OCI-LY1 (cell line): ENCODE measurements around the gene RABL2B.
"Not testable (repeated sequence)": the region's sequence is repeated elsewhere in the genome, so short reads cannot be mapped to it uniquely, and the experiment has no call there.

ENCODE experiments used
- EZH2 ChIP-seq: fragments of 200-600 bp; sonication (generic), shearing (Covaris generic); IDR thresholded peaks from 2 replicates; pipeline ENCODE4 v1.8.0; 2017; ENCODE audit warnings: borderline replicate concordance, mixed run types, mild to moderate bottlenecking, antibody characterized with exemption, low read length, moderate library complexity, mixed read lengths
- TF ChIP-seq, protein P1 (sequence below): fragments of 200-600 bp; sonication (generic), shearing (Covaris generic); IDR thresholded peaks from 2 replicates; pipeline ENCODE4 v1.5.1; 2017; ENCODE audit warnings: mild to moderate bottlenecking, antibody characterized with exemption, low read length, moderate library complexity, mixed read lengths

DNA sequence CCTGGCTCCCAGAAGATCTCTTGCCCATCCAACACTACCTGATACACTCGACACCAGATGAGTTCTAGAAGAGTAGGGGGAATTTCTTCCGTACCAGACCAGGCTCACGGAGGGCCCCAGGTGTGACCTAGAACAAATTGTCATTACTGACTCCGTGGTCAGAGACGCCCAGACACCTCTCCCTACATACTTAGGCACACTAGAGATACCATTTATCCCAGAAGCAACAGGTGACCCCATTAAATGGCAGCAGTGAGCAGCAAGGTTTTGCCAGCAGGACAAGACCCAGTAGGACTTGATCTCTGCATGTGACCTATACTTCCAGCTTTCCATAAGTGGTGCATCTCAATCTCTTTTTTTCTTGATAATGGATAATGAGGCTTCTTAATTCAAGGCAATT lies 42.7 kb downstream of the RABL2B start:
- TF ChIP-seq, protein P1, sequence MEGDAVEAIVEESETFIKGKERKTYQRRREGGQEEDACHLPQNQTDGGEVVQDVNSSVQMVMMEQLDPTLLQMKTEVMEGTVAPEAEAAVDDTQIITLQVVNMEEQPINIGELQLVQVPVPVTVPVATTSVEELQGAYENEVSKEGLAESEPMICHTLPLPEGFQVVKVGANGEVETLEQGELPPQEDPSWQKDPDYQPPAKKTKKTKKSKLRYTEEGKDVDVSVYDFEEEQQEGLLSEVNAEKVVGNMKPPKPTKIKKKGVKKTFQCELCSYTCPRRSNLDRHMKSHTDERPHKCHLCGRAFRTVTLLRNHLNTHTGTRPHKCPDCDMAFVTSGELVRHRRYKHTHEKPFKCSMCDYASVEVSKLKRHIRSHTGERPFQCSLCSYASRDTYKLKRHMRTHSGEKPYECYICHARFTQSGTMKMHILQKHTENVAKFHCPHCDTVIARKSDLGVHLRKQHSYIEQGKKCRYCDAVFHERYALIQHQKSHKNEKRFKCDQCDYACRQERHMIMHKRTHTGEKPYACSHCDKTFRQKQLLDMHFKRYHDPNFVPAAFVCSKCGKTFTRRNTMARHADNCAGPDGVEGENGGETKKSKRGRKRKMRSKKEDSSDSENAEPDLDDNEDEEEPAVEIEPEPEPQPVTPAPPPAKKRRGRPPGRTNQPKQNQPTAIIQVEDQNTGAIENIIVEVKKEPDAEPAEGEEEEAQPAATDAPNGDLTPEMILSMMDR = not testable (repeated sequence)
- TF ChIP-seq EZH2 = not testable (repeated sequence)
